ENCODE data around the gene HESX1. TPM values are rescaled to one million over a fixed set of nuclear protein-coding genes. Genes with fewer than 3 reads are reported as not detected.

The HESX1 gene
- total RNA-seq, 1 donor from 2014 or later: 1.2 TPM

- no peak for TF ChIP-seq CTCF (IDR thresholded peaks at IDR 0.05)
- peaks cover 27% of the 10 kb centered on the region for H3K4me1 Mint-ChIP-seq (ENCODE audit: low read depth)
- no peak overlapping the region for H3K27ac Mint-ChIP-seq (ENCODE audit: unreplicated experiment)
- no peaks in the 10 kb centered on the region for H3K9me3 Mint-ChIP-seq (ENCODE audit: low read depth)
- no peak for DNase-seq (ENCODE audit: low spot score)
- H3K36me3 Mint-ChIP-seq (ENCODE audit: low read depth): no peaks in the 10 kb centered on the region
- H3K27me3 Mint-ChIP-seq (ENCODE audit: low read depth): peaks cover 10% of the 10 kb centered on the region
- peak overlapping the region; percentile 85 for H3K4me3 Mint-ChIP-seq (ENCODE audit: unreplicated experiment)
Measured at GRCh38 chr3:57163751-57164150, 36.0 kb downstream of the HESX1 start.

- Mint-ChIP-seq H3K36me3 (ENCODE audit: low read depth) (no peaks in the 10 kb centered on the region), H3K4me3 (ENCODE audit: unreplicated experiment) (no peak overlapping the region), H3K27ac (ENCODE audit: unreplicated experiment) (no peak overlapping the region), H3K4me1 (ENCODE audit: low read depth) (peaks cover 27% of the 10 kb centered on the region), H3K27me3 (ENCODE audit: low read depth) (peaks cover 6% of the 10 kb centered on the region), H3K9me3 (ENCODE audit: low read depth) (no peaks in the 10 kb centered on the region)
- DNase-seq (ENCODE audit: low spot score): no peak
- no peak for TF ChIP-seq CTCF (IDR thresholded peaks at IDR 0.05)
Measured at GRCh38 chr3:57161915-57162314, 37.9 kb downstream of the HESX1 start.

GRCh38 chr3:57160765-57161538 lies 38.8 kb downstream of the HESX1 start:
- Mint-ChIP-seq H3K9me3 (ENCODE audit: low read depth) (no peaks in the 10 kb centered on the region), H3K27ac (ENCODE audit: unreplicated experiment) (peak overlapping the region; percentile 15), H3K27me3 (ENCODE audit: low read depth) (peaks cover 1% of the 10 kb centered on the region), H3K4me3 (ENCODE audit: unreplicated experiment) (no peak overlapping the region), H3K36me3 (ENCODE audit: low read depth) (no peaks in the 10 kb centered on the region), H3K4me1 (ENCODE audit: low read depth) (peaks cover 27% of the 10 kb centered on the region)
- DNase-seq (ENCODE audit: low spot score): no peak
- TF ChIP-seq CTCF (IDR thresholded peaks at IDR 0.05): no peak

GRCh38 chr3:57160076-57160764 lies 39.6 kb downstream of the HESX1 start:
- Mint-ChIP-seq H3K27ac (ENCODE audit: unreplicated experiment) (no peak overlapping the region), H3K27me3 (ENCODE audit: low read depth) (no peaks in the 10 kb centered on the region), H3K4me1 (ENCODE audit: low read depth) (peaks cover 29% of the 10 kb centered on the region), H3K4me3 (ENCODE audit: unreplicated experiment) (no peak overlapping the region), H3K36me3 (ENCODE audit: low read depth) (no peaks in the 10 kb centered on the region), H3K9me3 (ENCODE audit: low read depth) (no peaks in the 10 kb centered on the region)
- no peak for TF ChIP-seq CTCF (IDR thresholded peaks at IDR 0.05)
- DNase-seq (ENCODE audit: low spot score): no peak

- Mint-ChIP-seq H3K4me3 (ENCODE audit: unreplicated experiment) (no peak overlapping the region), H3K4me1 (ENCODE audit: low read depth) (peaks cover 30% of the 10 kb centered on the region), H3K27me3 (ENCODE audit: low read depth) (no peaks in the 10 kb centered on the region), H3K9me3 (ENCODE audit: low read depth) (no peaks in the 10 kb centered on the region), H3K36me3 (ENCODE audit: low read depth) (no peaks in the 10 kb centered on the region), H3K27ac (ENCODE audit: unreplicated experiment) (no peak overlapping the region)
- TF ChIP-seq CTCF (IDR thresholded peaks at IDR 0.05): no peak
- DNase-seq (ENCODE audit: low spot score): no peak
Measured at GRCh38 chr3:57158813-57159738, 40.7 kb downstream of the HESX1 start.
